HG03097 (cell line): Measurements from ENCODE around the gene MRPL11.

Experiments
- ATAC-seq: cut with Tn5 transposase; IDR thresholded peaks from one replicate; pipeline ENCODE4 v1.9.1; 2021; ENCODE audit not compliant: unreplicated experiment, low FRiP score

MRPL11 gene

GRCh38 chr11:66408488-66409214, 30.0 kb downstream of the MRPL11 start:
- ATAC-seq: peak; percentile 80

GRCh38 chr11:66407651-66408050, 31.0 kb downstream of the MRPL11 start:
- ATAC-seq: no peak

GRCh38 chr11:66393954-66394353, 44.7 kb downstream of the MRPL11 start:
- no peak for ATAC-seq

GRCh38 chr11:66391322-66391721, 47.3 kb downstream of the MRPL11 start:
- no peak for ATAC-seq

GRCh38 chr11:66388780-66389386, 49.8 kb downstream of the MRPL11 start:
- ATAC-seq: no peak

GRCh38 chr11:66386171-66387069, 52.2 kb downstream of the MRPL11 start:
- no peak for ATAC-seq
